Stimulated activated CD8-positive, alpha-beta memory T cell treated with anti-CD3 and anti-CD28 coated beads, Interleukin-15, amount 100 ng/mL, for 24 hours (primary cell): ENCODE results near the gene MEFV.
"Not testable (repeated sequence)": the region's sequence is repeated elsewhere in the genome, so short reads cannot be mapped to it uniquely, and the experiment has no call there.

Experiments used
- DNase-seq: peaks from one replicate; pipeline ENCODE4 v3.0.0-alpha.2; 2020; ENCODE audit warnings: low read depth

Gene MEFV, protein sequence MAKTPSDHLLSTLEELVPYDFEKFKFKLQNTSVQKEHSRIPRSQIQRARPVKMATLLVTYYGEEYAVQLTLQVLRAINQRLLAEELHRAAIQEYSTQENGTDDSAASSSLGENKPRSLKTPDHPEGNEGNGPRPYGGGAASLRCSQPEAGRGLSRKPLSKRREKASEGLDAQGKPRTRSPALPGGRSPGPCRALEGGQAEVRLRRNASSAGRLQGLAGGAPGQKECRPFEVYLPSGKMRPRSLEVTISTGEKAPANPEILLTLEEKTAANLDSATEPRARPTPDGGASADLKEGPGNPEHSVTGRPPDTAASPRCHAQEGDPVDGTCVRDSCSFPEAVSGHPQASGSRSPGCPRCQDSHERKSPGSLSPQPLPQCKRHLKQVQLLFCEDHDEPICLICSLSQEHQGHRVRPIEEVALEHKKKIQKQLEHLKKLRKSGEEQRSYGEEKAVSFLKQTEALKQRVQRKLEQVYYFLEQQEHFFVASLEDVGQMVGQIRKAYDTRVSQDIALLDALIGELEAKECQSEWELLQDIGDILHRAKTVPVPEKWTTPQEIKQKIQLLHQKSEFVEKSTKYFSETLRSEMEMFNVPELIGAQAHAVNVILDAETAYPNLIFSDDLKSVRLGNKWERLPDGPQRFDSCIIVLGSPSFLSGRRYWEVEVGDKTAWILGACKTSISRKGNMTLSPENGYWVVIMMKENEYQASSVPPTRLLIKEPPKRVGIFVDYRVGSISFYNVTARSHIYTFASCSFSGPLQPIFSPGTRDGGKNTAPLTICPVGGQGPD

DNA sequence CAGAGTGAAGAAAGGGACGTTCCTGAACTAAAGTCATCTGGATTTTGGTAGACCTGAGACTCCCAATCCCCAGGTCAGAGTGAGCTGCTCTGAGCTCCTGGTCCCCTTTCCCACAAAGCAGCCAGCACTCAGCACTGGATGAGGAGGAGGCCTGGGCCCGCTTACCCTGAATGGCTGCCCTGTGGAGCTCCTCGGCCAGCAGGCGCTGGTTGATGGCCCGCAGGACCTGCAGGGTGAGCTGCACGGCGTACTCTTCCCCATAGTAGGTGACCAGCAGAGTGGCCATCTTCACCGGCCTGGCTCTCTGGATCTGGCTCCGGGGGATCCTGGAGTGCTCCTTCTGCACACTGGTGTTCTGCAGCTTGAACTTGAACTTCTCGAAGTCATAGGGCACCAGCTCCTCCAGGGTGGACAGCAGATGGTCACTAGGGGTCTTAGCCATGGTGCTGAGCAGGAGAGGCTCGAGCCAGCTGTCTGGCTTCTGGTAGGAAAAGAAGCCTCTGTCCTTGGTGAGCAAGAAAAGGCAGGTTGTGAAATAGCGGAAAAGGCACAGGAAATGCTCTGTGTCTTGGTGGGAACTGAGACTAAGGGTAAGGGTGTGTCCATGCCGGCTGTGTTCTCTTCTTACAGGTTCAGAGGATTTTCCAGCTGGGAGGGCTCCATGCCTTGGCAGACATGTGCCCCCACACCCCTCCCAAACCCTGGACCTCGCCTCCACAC is at the start of gene MEFV:
TSS of gene MEFV (minus strand) at position 488 of the 720 bp plus-strand sequence. CDS start at position 442, 46 bp downstream.
- no peak for DNase-seq

DNA sequence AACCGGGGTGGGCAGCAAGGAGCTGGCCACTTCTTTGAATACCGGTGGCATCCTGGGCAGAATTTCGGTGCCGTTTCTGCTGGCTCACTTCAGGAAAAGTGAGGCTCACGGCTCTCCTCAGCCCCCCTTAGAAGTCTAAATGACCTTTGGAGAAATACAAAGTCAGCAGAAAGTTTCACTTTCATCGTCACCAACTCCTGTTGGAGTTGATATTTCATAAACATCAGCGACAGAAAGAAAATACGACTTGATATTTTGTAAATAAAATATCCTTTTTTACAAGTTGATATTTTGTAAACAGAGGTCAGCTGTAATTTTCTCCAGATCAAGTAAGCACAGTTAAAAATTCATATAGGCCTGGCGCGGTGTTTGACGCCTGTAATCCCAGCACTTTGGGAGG is 49.6 kb upstream of the MEFV start:
- no peak for DNase-seq

DNA sequence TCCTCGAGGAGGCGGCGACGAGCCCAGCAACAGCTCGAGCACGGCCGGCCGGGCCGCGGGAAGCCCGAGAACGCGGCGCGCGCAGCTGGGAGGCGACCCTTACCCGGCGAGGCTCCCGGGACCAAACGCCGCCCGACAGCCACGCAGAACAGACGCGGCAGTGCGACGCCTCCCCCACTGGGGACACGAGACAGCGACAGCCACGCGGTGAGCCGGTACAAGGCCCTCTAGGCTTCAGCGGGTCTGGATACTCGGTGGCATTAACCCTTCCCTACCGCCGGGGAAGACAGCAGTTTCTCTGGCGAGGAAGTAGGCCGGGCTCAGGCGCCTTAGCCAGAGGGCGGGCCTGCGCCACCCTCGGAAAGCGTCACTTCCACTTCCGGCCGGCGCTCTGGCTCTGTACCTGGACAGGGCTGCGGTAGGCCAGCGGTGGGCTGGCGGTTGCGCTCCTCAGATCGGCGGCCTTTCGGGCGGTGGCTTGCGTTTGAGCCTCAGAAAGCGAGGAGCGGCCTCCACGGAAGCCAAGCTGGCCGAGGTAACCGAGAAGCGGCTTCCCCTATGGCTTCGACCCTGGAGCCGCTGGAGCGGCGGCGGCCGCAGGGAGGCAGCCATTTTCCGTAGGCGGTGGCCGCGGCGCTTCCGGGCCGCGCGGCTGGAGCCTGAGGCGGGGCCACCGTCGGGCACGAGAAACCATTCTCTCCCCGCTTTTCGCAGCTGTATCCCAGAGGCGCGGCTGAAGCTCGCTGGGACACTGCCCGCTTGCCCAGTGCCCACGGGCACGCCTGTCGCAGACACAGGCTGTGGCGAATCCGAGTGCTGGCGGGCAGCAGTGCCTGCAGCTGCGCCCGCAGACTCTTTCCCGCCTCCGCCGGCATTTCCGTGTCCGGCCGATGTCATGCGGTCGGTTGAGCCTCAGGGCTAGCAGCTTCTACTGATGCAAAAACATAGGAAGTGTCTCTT is 49.0 kb upstream of the MEFV start, which contains the start of the genes TIGD7 and ZNF75A:
TSS of gene TIGD7 (minus strand) at position 322 of the 960 bp plus-strand sequence. CDS start 4,816 bp downstream, outside the sequence.
TSS of gene ZNF75A (plus strand) at position 389 of the 960 bp plus-strand sequence. CDS start 2,932 bp downstream, outside the sequence.
- peak; percentile 55 for DNase-seq

DNA sequence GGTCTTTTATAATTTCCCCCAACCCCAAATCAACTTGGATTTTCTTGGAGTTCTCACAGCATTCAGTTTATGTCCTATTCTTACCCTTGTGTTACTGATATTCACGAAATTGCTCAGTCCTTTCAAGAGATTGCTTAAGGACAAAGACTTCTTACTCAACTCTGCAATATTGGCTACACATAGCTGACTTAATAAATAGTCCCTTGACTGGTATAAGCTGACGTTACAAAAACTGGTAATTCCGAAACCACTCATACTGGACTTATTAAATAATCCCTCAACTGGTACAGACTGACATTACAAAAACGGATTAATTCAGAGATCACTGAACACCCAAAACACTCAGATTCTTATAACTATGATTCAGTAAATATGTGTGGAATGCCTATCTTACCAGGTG is 47.9 kb upstream of the MEFV start:
- no peak for DNase-seq

DNA sequence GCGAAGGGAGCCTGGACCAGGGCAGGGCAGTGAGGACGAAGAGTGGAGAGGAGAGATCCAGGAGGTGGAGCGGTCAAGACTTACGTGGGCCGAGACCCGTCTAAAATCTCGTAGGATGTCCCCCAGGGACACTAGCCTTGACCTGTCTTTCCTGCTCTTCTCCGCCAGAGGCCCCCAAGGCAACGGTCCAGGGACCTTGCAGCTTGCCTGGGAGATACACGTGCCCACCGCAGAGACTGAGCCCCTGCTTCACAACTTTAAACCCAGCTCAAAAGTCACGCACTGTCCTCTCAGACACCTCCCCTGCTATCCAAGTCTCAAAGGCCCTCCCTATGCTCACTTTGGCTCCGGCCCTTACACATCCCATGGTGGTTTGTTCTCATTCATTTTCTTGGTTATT is 39.4 kb upstream of the MEFV start:
- no peak for DNase-seq

DNA sequence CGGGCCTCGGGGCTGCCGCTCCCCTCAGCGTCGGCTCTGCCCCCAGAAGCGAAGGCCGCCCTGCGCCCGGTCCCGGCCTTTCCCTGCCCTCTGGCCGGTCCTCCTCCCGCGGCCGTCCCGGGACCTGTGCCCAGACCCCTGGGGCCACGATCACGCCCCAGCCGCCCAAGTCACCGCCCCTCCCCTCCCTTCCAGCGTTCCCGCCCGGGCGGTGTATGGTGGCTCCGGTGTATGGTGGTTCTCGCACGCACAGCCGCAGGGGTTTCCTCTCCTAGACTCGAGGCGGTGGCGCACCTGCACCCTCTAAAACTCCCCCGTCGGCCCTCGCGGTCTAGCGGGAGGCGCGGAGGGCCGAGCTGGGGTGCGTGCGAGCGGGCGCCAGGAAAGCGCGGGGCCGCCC is 38.8 kb upstream of the MEFV start:
- DNase-seq, result no peak

DNA sequence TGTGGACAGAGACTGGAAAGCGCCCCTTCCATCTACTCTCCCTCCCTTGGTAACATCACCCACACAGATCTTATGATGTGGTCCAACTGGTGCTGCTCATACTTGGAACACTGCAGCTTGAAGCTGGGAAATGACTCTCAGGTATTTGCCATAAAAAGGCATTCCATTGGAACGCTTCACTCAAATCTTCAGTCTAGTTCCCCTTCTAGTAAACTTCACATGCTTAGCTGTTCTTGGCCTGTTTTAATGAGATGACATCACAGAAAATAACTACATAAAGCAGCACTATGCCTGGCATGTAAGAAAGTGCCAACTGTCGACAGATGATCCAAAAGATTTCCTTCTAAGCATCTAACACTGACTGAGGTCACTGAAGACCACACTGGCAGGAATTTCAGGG is 36.2 kb upstream of the MEFV start:
- DNase-seq, result no peak

DNA sequence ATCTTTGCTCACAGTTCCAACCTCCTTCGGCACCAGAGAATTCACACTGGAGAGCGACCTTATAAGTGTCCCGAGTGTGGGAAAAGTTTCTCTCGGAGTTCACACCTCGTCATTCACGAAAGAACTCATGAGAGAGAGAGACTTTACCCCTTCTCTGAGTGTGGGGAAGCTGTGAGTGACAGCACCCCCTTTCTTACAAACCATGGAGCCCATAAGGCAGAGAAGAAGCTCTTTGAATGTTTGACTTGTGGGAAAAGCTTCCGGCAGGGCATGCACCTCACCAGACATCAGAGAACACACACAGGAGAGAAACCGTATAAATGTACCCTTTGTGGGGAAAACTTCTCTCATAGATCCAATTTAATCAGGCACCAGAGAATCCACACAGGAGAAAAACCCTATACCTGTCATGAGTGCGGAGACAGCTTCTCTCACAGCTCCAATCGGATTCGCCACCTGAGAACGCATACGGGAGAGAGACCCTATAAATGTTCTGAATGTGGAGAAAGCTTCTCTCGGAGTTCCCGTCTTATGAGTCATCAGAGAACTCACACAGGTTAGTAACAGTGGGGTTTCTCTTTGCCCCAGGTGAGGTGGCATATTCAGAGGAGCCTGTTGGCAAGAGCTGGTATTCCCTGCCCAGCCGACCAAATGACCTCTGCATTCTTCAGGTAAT is 33.7 kb upstream of the MEFV start:
- DNase-seq, result no peak

DNA sequence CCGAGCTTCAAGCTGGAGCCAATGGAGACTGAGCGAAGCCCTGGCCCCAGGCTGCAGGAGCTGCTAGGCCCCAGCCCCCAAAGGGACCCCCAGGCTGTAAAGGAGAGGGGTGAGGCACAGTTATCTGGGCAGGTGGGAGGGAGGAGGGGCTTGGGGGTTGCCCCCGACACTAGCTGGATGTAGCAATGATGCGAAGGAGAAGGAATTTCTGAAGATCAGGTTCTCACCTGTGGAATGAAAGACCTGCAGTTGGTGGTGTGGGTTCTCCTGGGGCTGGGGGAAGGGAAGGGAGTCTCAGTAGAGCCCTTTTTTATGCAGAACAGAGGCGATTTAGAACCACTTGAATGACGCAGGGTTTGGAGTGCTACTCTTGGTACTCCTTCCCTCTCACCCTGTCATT is 28.7 kb upstream of the MEFV start:
- no peak for DNase-seq

DNA sequence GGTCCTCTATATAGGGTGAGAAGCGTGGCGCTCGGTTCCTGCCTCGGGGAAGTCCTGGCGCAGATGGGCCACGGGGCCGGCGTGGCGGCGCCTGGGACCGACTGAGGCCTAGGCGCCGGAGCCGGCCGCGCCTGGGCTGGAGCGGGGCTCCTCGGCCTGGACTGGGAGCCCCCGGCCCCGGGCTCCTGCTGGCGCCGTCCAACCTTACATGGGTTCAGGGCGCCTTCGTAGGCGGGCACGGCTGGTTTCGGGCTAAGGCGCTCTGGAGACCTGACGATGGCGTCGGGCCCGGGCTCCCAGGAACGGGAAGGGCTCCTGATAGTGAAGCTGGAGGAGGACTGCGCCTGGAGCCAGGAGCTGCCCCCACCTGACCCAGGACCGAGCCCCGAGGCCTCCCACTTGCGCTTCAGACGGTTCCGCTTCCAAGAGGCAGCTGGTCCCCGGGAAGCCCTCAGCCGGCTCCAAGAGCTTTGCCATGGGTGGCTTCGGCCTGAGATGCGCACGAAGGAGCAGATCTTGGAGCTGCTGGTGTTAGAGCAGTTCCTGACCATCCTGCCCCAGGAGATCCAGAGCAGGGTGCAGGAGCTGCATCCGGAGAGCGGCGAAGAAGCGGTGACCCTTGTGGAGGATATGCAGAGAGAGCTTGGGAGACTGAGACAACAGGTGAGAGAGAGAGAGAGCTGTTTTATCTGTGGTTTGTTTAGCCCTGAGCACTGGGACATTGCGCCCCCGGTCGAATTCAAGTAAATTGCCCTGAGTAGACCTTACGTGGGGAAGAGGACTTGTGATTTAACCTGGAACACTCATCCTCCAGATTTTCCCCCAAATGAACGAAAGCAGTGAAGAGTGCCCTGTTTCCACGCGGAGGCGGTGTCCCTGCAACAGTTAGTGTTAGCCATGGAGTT is 27.4 kb upstream of the MEFV start:
- DNase-seq, result no peak

DNA sequence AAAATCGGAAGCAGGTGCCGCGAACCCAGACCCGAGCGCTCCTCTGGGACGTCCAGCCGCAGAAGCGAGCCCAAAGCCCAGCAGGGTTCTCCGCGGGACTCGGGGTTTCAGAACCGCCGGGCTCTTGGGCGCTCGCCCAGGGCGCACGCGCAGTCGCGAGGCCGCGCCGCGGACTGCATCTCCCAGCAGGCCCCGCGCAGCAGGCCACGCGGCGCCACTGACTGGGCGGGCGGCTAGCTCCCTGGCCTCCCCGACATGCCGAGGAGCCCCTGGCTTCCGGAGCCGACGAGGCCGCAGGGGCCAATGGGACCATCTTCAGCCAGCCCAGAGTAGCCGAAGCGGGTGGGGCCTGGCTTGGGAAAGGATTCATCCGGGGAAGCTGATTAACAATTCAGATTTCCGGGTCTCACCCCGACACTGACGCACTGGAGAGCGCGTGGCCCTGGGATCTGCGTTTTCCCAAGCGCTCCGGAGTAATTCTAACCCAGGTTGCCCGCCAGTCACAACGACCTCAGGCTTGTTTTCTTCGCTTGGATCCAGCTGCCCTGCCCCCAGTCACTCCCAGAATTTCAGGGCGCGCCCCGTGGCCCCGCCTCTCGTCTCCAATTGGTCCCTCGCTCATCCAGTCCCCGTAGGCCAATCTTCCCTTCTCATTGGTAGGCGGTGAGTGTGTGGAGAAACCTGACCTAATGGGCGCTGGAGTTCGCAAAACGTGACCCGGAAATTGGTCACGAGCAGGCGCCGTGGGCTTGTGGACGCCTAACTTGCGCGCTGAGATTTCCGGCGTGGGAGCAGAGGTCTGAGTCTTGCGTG is 26.5 kb upstream of the MEFV start, which contains the start of gene ZNF263:
TSS of gene ZNF263 (plus strand) at position 762 of the 813 bp plus-strand sequence. CDS start 328 bp downstream, outside the sequence.
- peak; percentile 81 for DNase-seq

DNA sequence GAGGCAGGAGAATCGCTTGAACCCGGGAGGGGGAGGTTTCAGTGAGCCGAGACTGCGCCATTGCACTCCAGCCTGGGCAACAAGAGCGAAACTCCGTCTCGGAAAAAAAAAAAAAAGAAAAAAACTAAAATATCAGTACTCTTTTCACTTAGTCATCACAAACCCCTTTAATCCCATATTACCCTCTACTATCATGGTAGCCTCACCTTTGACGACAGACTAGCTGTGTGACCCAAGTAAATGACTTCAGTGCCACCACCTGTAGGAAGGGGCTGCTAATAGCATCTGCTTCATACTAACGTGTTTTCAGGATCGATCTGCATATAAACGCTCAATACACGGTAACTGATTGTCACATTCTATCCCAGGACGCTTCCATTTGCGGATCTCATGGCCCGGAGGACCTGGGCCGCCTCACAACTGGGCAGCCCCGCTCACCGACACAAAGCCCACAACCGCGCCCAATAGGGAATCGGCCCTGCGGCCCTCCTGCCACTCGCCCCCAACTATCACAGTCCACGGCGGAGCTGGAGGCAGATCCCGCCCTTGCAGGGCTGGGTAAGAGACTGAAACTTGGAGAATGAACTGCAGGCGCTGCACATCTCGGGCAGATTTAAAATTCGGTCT is 25.8 kb upstream of the MEFV start:
- DNase-seq, result no peak

DNA sequence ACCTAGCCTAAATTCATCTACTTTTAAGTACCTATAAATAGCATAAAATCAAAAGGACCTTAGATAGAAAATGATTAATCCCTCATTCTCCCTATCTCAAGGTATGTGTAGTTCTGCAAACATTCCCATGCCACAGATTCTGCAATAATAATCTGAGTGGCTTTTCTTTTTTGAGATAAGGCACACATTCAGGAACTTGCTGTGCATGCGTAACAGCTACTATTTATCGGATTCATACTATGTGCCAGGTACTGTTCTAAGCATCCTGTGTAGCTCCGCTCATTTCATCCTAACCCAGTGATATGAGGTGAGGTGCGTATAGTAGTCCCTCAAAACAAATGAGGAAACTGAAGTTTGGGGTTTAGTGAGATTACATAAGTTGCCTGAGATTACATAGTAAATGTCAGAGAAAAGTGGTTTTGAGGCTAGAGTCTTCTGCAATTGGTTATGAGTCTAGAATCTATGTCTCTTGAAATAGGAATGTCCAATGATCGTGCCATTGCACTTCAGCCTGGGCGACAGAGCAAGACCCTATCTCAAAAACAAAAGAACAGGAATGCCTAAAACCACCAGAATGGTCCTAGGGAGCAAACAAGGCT is 24.9 kb upstream of the MEFV start:
- DNase-seq, result no peak

DNA sequence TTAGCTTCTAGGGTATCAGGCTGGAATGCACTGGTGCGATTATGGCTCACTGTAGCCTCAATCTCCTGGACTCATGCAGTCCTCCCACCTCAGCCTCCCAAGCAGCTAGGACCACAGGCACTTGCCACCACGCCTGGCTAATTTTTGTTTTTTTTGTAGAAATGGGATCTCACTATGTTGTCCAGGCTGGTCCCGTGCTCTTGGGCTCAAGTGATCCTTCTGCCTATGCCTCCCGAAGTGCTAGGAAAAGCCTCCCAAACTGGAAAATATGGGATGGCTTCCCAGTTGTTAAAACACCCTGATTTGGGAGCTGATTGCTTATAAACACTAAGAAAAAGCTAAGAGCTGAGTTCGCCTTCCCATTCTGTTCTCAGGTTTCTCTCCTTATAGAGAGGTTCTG is 20.2 kb upstream of the MEFV start:
- no peak for DNase-seq

DNA sequence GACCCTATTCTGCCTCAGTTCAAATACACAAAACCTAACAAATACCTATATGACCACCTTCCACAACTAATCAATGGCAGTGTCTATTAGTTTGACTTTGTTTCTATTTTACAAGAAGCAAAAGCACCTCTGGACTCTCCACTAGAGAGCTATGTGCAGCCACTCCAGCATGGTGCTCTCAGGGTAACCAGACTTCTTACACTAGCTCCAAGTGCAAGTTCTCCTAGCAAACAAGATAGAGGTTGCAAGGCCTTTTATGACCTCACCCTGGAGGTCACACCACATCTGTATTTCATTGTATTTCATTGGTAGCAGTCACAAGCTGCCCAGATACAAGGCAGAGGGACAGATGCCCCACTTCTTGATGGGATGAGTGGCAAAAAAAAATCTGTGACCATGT is 18.5 kb upstream of the MEFV start:
- no peak for DNase-seq

DNA sequence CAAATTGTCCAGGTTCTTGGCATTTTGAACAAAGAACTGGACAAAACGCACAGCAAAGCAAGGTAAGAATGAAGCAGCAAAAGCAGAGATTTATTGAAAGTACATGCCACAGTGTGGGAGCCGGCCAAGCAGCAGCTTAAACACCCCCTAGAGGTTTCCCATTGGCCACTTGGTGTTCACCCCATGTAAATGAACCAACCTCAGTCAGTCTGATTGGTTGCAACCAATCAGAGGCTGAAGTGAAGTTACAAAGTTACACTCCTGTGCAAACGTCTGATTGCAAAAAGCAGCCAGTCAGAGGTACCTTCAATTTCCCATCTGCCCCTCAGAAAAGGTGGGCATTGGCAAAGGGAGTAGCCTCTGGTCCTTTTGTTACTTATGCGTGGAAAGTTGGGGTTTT is 18.1 kb upstream of the MEFV start:
- DNase-seq, result no peak

DNA sequence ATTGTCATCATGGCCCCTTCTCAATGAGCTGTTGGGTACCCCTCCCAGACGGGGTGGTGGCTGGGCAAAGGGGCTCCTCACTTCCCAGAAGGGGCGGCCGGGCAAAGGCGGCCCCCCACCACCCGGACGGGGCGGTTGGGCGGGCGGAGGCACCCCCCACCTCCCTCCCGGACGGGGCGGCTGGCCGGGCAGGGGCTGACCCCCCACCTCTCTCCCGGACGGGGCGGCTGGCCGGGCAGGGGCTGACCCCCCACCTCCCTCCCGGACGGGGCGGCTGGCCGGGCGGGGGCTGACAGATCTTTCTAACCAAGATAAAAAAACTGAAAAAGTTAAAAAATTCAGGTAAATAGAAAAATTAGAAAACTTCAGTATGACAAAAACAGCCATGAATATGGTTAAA is 14.8 kb upstream of the MEFV start:
- DNase-seq, result not testable (repeated sequence)

DNA sequence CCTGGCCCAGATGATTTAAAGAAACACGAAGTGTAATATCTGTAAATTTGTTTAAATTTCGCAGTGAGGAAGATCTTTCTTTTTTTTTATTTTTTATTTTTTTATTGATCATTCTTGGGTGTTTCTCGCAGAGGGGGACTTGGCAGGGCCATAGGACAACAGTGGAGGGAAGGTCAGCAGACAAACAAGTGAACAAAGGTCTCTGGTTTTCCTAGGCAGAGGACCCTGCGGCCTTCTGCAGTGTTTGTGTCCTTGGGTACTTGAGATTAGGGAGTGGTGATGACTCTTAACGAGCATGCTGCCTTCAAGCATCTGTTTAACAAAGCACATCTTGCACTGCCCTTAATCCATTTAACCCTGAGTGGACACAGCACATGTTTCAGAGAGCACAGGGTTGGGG is 14.3 kb upstream of the MEFV start:
- not testable (repeated sequence) for DNase-seq
